Hematopoietic multipotent progenitor cell treated with erythropoietin and hydrocortisone succinate and interleukin-3 and kit ligand, for 4 days (in vitro differentiated cells): Measurements from ENCODE around the gene KIF3A.
A peak's percentile ranks its signal among the peaks of the same experiment; 100 is the strongest.

Source experiments
- DNase-seq: peaks from one replicate; pipeline ENCODE4 v3.0.0-alpha.2; 2015

Gene KIF3A

GRCh38 chr5:132661231-132662003, 75.9 kb downstream of the KIF3A start:
- DNase-seq: peak; percentile 31

- DNase-seq: no peak
Measured at GRCh38 chr5:132659598-132660493, 77.5 kb downstream of the KIF3A start.

- no peak for DNase-seq
Measured at GRCh38 chr5:132658381-132659302, 78.7 kb downstream of the KIF3A start.

GRCh38 chr5:132657676-132658380, 79.5 kb downstream of the KIF3A start, which contains the start of gene IL13:
TSS of gene IL13 (plus strand) at chr5:132658173. CDS start at chr5:132658187, 14 bp downstream.
- peak; percentile 44 for DNase-seq

- no peak for DNase-seq
Measured at GRCh38 chr5:132656774-132657355, 80.5 kb downstream of the KIF3A start.

- DNase-seq: peak; percentile 67
Measured at GRCh38 chr5:132655821-132656773, 81.2 kb downstream of the KIF3A start.

- DNase-seq: no peak
Measured at GRCh38 chr5:132653716-132654115, 83.6 kb downstream of the KIF3A start.

- peak; percentile 63 for DNase-seq
Measured at GRCh38 chr5:132651838-132652469, 85.4 kb downstream of the KIF3A start.

- no peak for DNase-seq
Measured at GRCh38 chr5:132648355-132648754, 89.0 kb downstream of the KIF3A start.

- no peak for DNase-seq
Measured at GRCh38 chr5:132647473-132647872, 89.9 kb downstream of the KIF3A start.

- no peak for DNase-seq
Measured at GRCh38 chr5:132646583-132647266, 90.6 kb downstream of the KIF3A start.

GRCh38 chr5:132644177-132644576, 93.2 kb downstream of the KIF3A start:
- no peak for DNase-seq
